K562 (cell line): ENCODE data around the gene CFAP251. TPM values are rescaled to one million over a fixed set of nuclear protein-coding genes. Genes with fewer than 3 reads are reported as not detected.

Source experiments
- ADNP ChIP-seq: fragments of 200-800 bp; sonication (Bioruptor generic); IDR thresholded peaks from 2 replicates; pipeline ENCODE4 v1.6.1; 2016; ENCODE audit warnings: missing genetic modification characterization, missing compliant biosample characterization
- AFF4 ChIP-seq: sonication (generic); formaldehyde crosslinking; IDR thresholded peaks from 2 replicates; pipeline ENCODE4 v1.8.0; 2023; ENCODE audit warnings: mild to moderate bottlenecking, missing genetic modification reagents
- ASH1L ChIP-seq: fragments of 450-650 bp; IDR thresholded peaks from 2 replicates; pipeline ENCODE4 v1.6.1; 2018; ENCODE audit warnings: borderline replicate concordance, mild to moderate bottlenecking, low read depth; ENCODE audit not compliant: partially characterized antibody
- CC2D1A ChIP-seq: fragments of 450-650 bp; IDR thresholded peaks from 2 replicates; pipeline ENCODE4 v1.6.1; 2017; ENCODE audit warnings: mild to moderate bottlenecking
- ESRRB ChIP-seq: fragments of 250-450 bp; sonication (Bioruptor Pico); IDR thresholded peaks from 2 replicates; pipeline ENCODE4 v1.5.0; 2020; ENCODE audit warnings: mild to moderate bottlenecking, moderate library complexity, borderline replicate concordance
- FOXA3 ChIP-seq, 2 experiments: fragments of 450-650 bp in 1 of 2; sonication (generic) in 1 of 2; formaldehyde crosslinking; IDR thresholded peaks in 1 of 2; conservative IDR thresholded peaks in 1 of 2; 2 replicates each; pipeline versions ENCODE4 v1.4.0 to v1.8.0; 2020 to 2022; ENCODE audit warnings: mild to moderate bottlenecking in 2 of 2, missing genetic modification reagents in 1 of 2
- FOXP1 ChIP-seq: sonication (generic); formaldehyde crosslinking; IDR thresholded peaks from 2 replicates; pipeline ENCODE4 v1.8.0; 2022; ENCODE audit warnings: mild to moderate bottlenecking, missing genetic modification reagents
- ID3 ChIP-seq, 2 experiments: fragments of 250-450 bp in 1 of 2; fragments of 450-650 bp in 1 of 2; sonication (Bioruptor Pico) in 1 of 2; IDR thresholded peaks; 2 replicates each; pipeline versions ENCODE4 v1.6.1 to v1.8.0; 2016 to 2021; ENCODE audit warnings: mild to moderate bottlenecking in 2 of 2, moderate library complexity in 2 of 2, missing compliant biosample characterization in 1 of 2, missing genetic modification characterization in 1 of 2
- PHF20 ChIP-seq: fragments of 450-650 bp; IDR thresholded peaks from 2 replicates; pipeline ENCODE4 v1.6.1; 2018; ENCODE audit not compliant: partially characterized antibody
- RFX1 ChIP-seq: fragments of 450-650 bp; IDR thresholded peaks from 2 replicates; pipeline ENCODE4 v1.6.1; 2016; ENCODE audit warnings: mild to moderate bottlenecking, moderate library complexity
- STAT6 ChIP-seq: sonication (generic); formaldehyde crosslinking; IDR thresholded peaks from 2 replicates; pipeline ENCODE4 v1.8.1; 2023; ENCODE audit warnings: mild to moderate bottlenecking, missing genetic modification reagents
- ZBTB2 ChIP-seq: fragments of 450-650 bp; IDR thresholded peaks from 2 replicates; pipeline ENCODE4 v1.6.1; 2016; ENCODE audit warnings: antibody characterized with exemption
- ZNF589 ChIP-seq: fragments of 200-800 bp; sonication (Bioruptor generic); IDR thresholded peaks from 2 replicates; pipeline ENCODE4 v1.6.1; 2016; ENCODE audit warnings: low read depth, missing genetic modification characterization, missing compliant biosample characterization
- ZNF592 ChIP-seq: fragments of 450-650 bp; IDR thresholded peaks from 2 replicates; pipeline ENCODE4 v1.6.1; 2017; ENCODE audit warnings: antibody characterized with exemption, mild to moderate bottlenecking
- polyA plus RNA-seq, 8 experiments: library from polyadenylated mRNA; depleted of rRNA in 4 of 8; stranded (reverse) in 5 of 8; unstranded in 3 of 8; fragments of >200 nt; fragmentation: Nextera tagmentation in 2 of 8; fragmentation: Illumina TruSeq in 1 of 8; extraction: Ambion mirVana in 2 of 8; extraction: Trizol in 1 of 8; gene quantifications; 2 replicates each; pipeline versions ENCODE4 v1.2.1 to v1.2.3, GENCODE V29; 2011 to 2014; ENCODE audit warnings: inconsistent platforms in 1 of 8, missing spikeins in 1 of 8
- total RNA-seq, 7 experiments: library from RNA; depleted of rRNA in 6 of 7; stranded (reverse); fragments of >200 nt in 6 of 7; fragmentation: Illumina TruSeq in 2 of 7; extraction: Trizol in 2 of 7; gene quantifications; 2 replicates each; pipeline versions ENCODE4 v1.2.1 to v1.2.3, GENCODE V29; 2011 to 2021; ENCODE audit warnings: low replicate concordance in 1 of 7

Gene CFAP251
- total and polyA plus RNA-seq, 9 of the 15 experiments (the other 6 are each of a cell fraction or from before 2014, with no cell fraction given): 16.6 to 31.0 (median 19.1) TPM

GRCh38 chr12:121888083-121888477 lies 30.3 kb upstream of the CFAP251 start (continued):
- TF ChIP-seq AFF4 (CRISPR knock-in tag): no peak
- 0 out of 2 replicates have a peak, but pooled peaks have one; percentile 18 for TF ChIP-seq STAT6 (CRISPR knock-in tag)
- peak; percentile 100 for TF ChIP-seq ADNP (tag)
- TF ChIP-seq ZBTB2: no peak
- peak; percentile 87 for TF ChIP-seq CC2D1A
- peak; percentile 30 for TF ChIP-seq ASH1L
- no peak for TF ChIP-seq ESRRB
- TF ChIP-seq PHF20: peak; percentile 89
- TF ChIP-seq ZNF589 (CRISPR knock-in tag): peak; percentile 76; the same call in 1 of the 2 replicates
- TF ChIP-seq RFX1: no peak
- TF ChIP-seq FOXP1 (CRISPR knock-in tag): no peak
- peak; percentile 67 to 85; a peak in 3 of 4 replicates for TF ChIP-seq FOXA3 (CRISPR knock-in tag; conservative IDR thresholded peaks at IDR 0.05 in 1 of 2, IDR thresholded peaks at IDR 0.05 in 1 of 2)
- no peak for TF ChIP-seq ID3 (CRISPR knock-in tag; IDR thresholded peaks at IDR 0.05)
- TF ChIP-seq ID3 (tag; IDR thresholded peaks at IDR 0.05): peak; percentile 81
- TF ChIP-seq ZNF592: 0 out of 2 replicates have a peak, but pooled peaks have one; percentile 40
